ENCODE results near the gene NTRK1.

DNA sequence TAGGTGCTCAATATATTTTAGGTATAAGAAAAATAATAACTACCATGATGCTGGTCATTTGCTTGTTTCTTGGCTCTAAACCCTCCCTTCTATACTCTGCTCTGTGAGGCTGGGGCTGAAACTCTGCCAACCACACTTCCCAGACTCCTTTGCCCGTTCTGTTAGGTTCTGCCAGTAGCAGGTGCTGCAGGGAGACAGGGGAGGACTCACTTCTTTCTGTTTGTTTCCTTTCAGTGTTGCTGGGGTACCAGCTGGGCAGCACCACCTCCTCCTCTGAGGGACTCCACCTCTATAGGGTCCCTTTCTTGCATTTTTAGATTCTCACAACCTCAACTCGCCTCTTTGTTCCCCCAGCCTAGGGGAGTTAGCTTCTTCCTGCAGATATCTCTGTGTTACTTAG is 27.1 kb upstream of the NTRK1 start:
- TF ChIP-seq OSR1 (CRISPR knock-in tag; IDR thresholded peaks at IDR 0.05) (no peak), ESRRG (CRISPR knock-in tag; IDR thresholded peaks at IDR 0.05) (no peak), GLIS3 (CRISPR knock-in tag; IDR thresholded peaks at IDR 0.05) (no peak), ZFP30 (CRISPR knock-in tag; IDR thresholded peaks at IDR 0.05) (no peak), ZNF8 (CRISPR knock-in tag; IDR thresholded peaks at IDR 0.05) (no peak), ZFP3 (CRISPR knock-in tag; IDR thresholded peaks at IDR 0.05) (no peak)
- TF ChIP-seq, protein P1, sequence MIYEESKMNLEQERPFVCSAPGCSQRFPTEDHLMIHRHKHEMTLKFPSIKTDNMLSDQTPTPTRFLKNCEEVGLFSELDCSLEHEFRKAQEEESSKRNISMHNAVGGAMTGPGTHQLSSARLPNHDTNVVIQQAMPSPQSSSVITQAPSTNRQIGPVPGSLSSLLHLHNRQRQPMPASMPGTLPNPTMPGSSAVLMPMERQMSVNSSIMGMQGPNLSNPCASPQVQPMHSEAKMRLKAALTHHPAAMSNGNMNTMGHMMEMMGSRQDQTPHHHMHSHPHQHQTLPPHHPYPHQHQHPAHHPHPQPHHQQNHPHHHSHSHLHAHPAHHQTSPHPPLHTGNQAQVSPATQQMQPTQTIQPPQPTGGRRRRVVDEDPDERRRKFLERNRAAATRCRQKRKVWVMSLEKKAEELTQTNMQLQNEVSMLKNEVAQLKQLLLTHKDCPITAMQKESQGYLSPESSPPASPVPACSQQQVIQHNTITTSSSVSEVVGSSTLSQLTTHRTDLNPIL (CRISPR knock-in tag; IDR thresholded peaks at IDR 0.05; ENCODE audit: low read depth): no peak

All from SK-N-SH treated with all-trans-retinoic acid at 6 μM for 48 hours (cell line).